Neural progenitor cell (in vitro differentiated cells): ENCODE results near the gene OR13C4. TPM values are rescaled to one million over a fixed set of nuclear protein-coding genes. Genes with fewer than 3 reads are reported as not detected.

Experiments used
- DNase-seq: peaks from one replicate; pipeline ENCODE4 v3.0.0-alpha.2; 2016; ENCODE audit warnings: low spot score
- H2AFZ ChIP-seq: fragments of 200-600 bp; sonication (generic); replicated peaks from 2 replicates; pipeline ENCODE4 v1.6.1; 2016; ENCODE audit warnings: antibody characterized with exemption
- H3F3A ChIP-seq: fragments of 200-600 bp; sonication (generic); 2 replicates; pipeline ENCODE4 v1.6.1; 2016; ENCODE audit warnings: antibody characterized with exemption, low read depth
- H3K27ac ChIP-seq: fragments of 200-600 bp; sonication (generic); 2 replicates; pipeline ENCODE4 v1.5.1; 2016; ENCODE audit warnings: mild to moderate bottlenecking
- H3K27me3 ChIP-seq: fragments of 200-600 bp; sonication (generic); 2 replicates; pipeline ENCODE4 v1.6.1; 2016; ENCODE audit warnings: mild to moderate bottlenecking, moderate library complexity
- H3K36me3 ChIP-seq: fragments of 200-600 bp; sonication (generic); 2 replicates; pipeline ENCODE4 v1.5.1; 2016
- H3K4me1 ChIP-seq: fragments of 200-600 bp; sonication (generic); 2 replicates; pipeline ENCODE4 v1.6.1; 2016; ENCODE audit warnings: mixed run types
- H3K4me2 ChIP-seq: fragments of 200-600 bp; sonication (generic); 2 replicates; pipeline ENCODE4 v1.6.1; 2016
- H3K4me3 ChIP-seq: fragments of 200-600 bp; sonication (generic); 2 replicates; pipeline ENCODE4 v1.5.1; 2016
- H3K79me2 ChIP-seq: fragments of 200-600 bp; sonication (generic); 2 replicates; pipeline ENCODE4 v1.6.1; 2016; ENCODE audit warnings: low read depth
- H3K9ac ChIP-seq: fragments of 200-600 bp; sonication (generic); 2 replicates; pipeline ENCODE4 v1.6.1; 2016
- H3K9me3 ChIP-seq: fragments of 200-600 bp; sonication (generic); 2 replicates; pipeline ENCODE4 v1.5.1; 2016; ENCODE audit warnings: low read depth
- H4K20me1 ChIP-seq: fragments of 200-600 bp; sonication (generic); 2 replicates; pipeline ENCODE4 v1.6.1; 2016; ENCODE audit warnings: low read depth
- H3K27ac Mint-ChIP-seq: 3 replicates; pipeline ENCODE4 v1.8.0; 2021; ENCODE audit warnings: mixed read lengths
- H3K27me3 Mint-ChIP-seq: 2 replicates; pipeline ENCODE4 v1.8.0; 2022; ENCODE audit warnings: low read depth, mild to moderate bottlenecking, inconsistent platforms, moderate library complexity, mixed read lengths; ENCODE audit not compliant: insufficient read depth
- H3K36me3 Mint-ChIP-seq: 3 replicates; pipeline ENCODE4 v1.8.0; 2021; ENCODE audit warnings: mixed read lengths
- H3K4me1 Mint-ChIP-seq: 3 replicates; pipeline ENCODE4 v1.8.0; 2021; ENCODE audit warnings: mixed read lengths
- H3K4me3 Mint-ChIP-seq: 3 replicates; pipeline ENCODE4 v1.8.0; 2021; ENCODE audit warnings: mild to moderate bottlenecking, moderate library complexity, mixed read lengths
- H3K9me3 Mint-ChIP-seq: 3 replicates; pipeline ENCODE4 v1.8.0; 2020; ENCODE audit warnings: mixed read lengths
- EZH2 ChIP-seq: fragments of 200-600 bp; sonication (generic); IDR thresholded peaks from 2 replicates; pipeline ENCODE4 v1.6.1; 2017; ENCODE audit warnings: antibody characterized with exemption, mild to moderate bottlenecking, moderate library complexity
- EZH2phosphoT487 ChIP-seq: fragments of 200-600 bp; sonication (generic); IDR thresholded peaks from 2 replicates; pipeline ENCODE4 v1.6.1; 2017; ENCODE audit warnings: antibody characterized with exemption
- total RNA-seq: library from RNA; depleted of rRNA; stranded (reverse); fragments of >200 nt; gene quantifications from 2 replicates; pipeline ENCODE4 v1.2.3, GENCODE V29; 2015; ENCODE audit warnings: low replicate concordance
- TF ChIP-seq, protein P1 (sequence below): fragments of 200-600 bp; sonication (generic); IDR thresholded peaks from 2 replicates; pipeline ENCODE4 v1.5.1; 2017; ENCODE audit warnings: antibody characterized with exemption, mild to moderate bottlenecking

The OR13C4 gene
- total RNA-seq = not detected in 2 replicates

GRCh38 chr9:104527109-104527508, at the start of gene OR13C4:
OR13C4 (minus strand) TSS chr9:104527209; CDS start chr9:104527209, 0 bp downstream.
- Histone ChIP-seq H3K27ac (no peak within 1 kb of the TSS), H3K4me3 (no peak within 1 kb of the TSS), H3K4me2 (no peak within 1 kb of the TSS), H4K20me1 (no peaks in the 10 kb centered on the region), H2AFZ (no peak within 1 kb of the TSS), H3K27me3 (no peaks in the 10 kb centered on the region), H3K4me1 (no peaks in the 10 kb centered on the region), H3F3A (no peaks in the 10 kb centered on the region), H3K9ac (no peak within 1 kb of the TSS), H3K79me2 (no peaks in the 10 kb centered on the region), H3K9me3 (no peaks in the 10 kb centered on the region), H3K36me3 (no peaks in the 10 kb centered on the region)
- TF ChIP-seq, protein P1, sequence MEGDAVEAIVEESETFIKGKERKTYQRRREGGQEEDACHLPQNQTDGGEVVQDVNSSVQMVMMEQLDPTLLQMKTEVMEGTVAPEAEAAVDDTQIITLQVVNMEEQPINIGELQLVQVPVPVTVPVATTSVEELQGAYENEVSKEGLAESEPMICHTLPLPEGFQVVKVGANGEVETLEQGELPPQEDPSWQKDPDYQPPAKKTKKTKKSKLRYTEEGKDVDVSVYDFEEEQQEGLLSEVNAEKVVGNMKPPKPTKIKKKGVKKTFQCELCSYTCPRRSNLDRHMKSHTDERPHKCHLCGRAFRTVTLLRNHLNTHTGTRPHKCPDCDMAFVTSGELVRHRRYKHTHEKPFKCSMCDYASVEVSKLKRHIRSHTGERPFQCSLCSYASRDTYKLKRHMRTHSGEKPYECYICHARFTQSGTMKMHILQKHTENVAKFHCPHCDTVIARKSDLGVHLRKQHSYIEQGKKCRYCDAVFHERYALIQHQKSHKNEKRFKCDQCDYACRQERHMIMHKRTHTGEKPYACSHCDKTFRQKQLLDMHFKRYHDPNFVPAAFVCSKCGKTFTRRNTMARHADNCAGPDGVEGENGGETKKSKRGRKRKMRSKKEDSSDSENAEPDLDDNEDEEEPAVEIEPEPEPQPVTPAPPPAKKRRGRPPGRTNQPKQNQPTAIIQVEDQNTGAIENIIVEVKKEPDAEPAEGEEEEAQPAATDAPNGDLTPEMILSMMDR = no peak
- TF ChIP-seq EZH2phosphoT487 (no peak), EZH2 (no peak)
- Mint-ChIP-seq H3K4me1 (no peaks in the 10 kb centered on the region), H3K9me3 (peaks cover 12% of the 10 kb centered on the region), H3K27ac (no peak within 1 kb of the TSS), H3K27me3 (no peaks in the 10 kb centered on the region), H3K36me3 (no peaks in the 10 kb centered on the region), H3K4me3 (no peak within 1 kb of the TSS)
- no peak for DNase-seq

DNA sequence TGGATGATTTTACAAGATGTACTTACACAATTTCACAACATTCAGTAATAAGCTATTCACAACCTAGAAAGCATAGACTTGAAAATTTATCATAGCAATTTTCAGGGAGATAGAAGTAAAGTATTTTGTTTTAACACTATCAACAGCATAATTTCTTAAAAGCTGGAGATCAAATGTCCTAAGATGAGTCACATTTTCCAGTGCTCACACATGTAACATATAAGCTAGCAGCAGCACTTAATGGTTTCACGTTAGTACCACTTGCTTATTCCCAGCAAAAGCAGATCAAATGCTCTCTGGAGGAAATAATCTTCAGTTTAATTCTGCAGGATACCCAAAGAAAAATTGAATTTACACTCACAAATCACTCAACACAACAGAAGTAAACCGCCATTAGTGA, 48.4 kb upstream of the OR13C4 start:
- no peak overlapping the region for H3K27ac ChIP-seq
- no peaks in the 10 kb centered on the region for H3K79me2 ChIP-seq
- H3K36me3 ChIP-seq = peaks cover 3% of the 10 kb centered on the region
- H3K4me3 ChIP-seq = no peak overlapping the region
- no peak overlapping the region for H3K4me2 ChIP-seq
- peaks cover 13% of the 10 kb centered on the region for H3K9me3 Mint-ChIP-seq
- H3F3A ChIP-seq = no peaks in the 10 kb centered on the region
- H3K9ac ChIP-seq = no peak overlapping the region
- H3K4me1 Mint-ChIP-seq = no peaks in the 10 kb centered on the region
- no peak for DNase-seq
- no peak overlapping the region for H3K27ac Mint-ChIP-seq
- H3K4me1 ChIP-seq = no peaks in the 10 kb centered on the region
- no peak overlapping the region for H3K4me3 Mint-ChIP-seq
- H3K9me3 ChIP-seq = peaks cover 5% of the 10 kb centered on the region
- H3K27me3 ChIP-seq = no peaks in the 10 kb centered on the region
- peaks cover 2% of the 10 kb centered on the region for H3K27me3 Mint-ChIP-seq
- TF ChIP-seq EZH2phosphoT487 (no peak), EZH2 (no peak)
- TF ChIP-seq, protein P1 = no peak
- no peaks in the 10 kb centered on the region for H3K36me3 Mint-ChIP-seq
- no peak overlapping the region for H2AFZ ChIP-seq
- H4K20me1 ChIP-seq = no peaks in the 10 kb centered on the region

DNA sequence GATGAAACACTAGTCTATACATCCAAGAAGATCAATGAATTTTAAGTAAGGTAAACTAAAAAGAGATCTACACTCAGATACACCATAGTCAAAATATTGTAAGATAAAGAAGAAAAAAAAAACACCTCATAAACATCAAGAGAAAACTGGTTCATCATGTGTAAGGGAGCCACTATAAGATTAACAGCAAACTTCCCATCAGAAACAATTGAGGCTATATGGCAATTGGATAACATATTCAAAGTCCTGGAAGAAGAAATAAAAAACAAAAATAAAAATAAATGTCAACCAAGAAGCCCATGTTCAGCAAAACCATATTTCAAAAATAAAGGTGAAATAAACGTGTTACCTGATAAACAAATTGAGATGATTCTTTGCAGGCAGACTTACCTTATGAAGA, 45.6 kb upstream of the OR13C4 start:
- H2AFZ ChIP-seq = no peak overlapping the region
- Mint-ChIP-seq H3K4me3 (no peak overlapping the region), H3K4me1 (no peaks in the 10 kb centered on the region), H3K27ac (no peak overlapping the region), H3K9me3 (peaks cover 13% of the 10 kb centered on the region), H3K27me3 (peaks cover 2% of the 10 kb centered on the region), H3K36me3 (no peaks in the 10 kb centered on the region)
- no peak overlapping the region for H3K9ac ChIP-seq
- DNase-seq = no peak
- no peaks in the 10 kb centered on the region for H3K27me3 ChIP-seq
- no peaks in the 10 kb centered on the region for H3K79me2 ChIP-seq
- no peaks in the 10 kb centered on the region for H4K20me1 ChIP-seq
- no peaks in the 10 kb centered on the region for H3F3A ChIP-seq
- H3K27ac ChIP-seq = no peak overlapping the region
- no peak overlapping the region for H3K4me3 ChIP-seq
- no peaks in the 10 kb centered on the region for H3K4me1 ChIP-seq
- no peak overlapping the region for H3K4me2 ChIP-seq
- TF ChIP-seq, protein P1 = no peak
- no peak for TF ChIP-seq EZH2phosphoT487
- no peak for TF ChIP-seq EZH2
- peaks cover 5% of the 10 kb centered on the region for H3K9me3 ChIP-seq
- H3K36me3 ChIP-seq = peaks cover 3% of the 10 kb centered on the region
